GM10248 (cell line): ENCODE measurements around the gene AP3B1.

Source experiments
- CTCF ChIA-PET: fragments of 300-600 bp; sonication (Branson Sonifier 250); formaldehyde crosslinking; extraction: SDS; loops from one replicate; lab custom pipeline; 2021; ENCODE audit warnings: antibody characterized with exemption; lab: Yijun Ruan, JAX
- POLR2A ChIA-PET: fragments of 350-650 bp; sonication (Branson Sonifier 250); formaldehyde crosslinking; extraction: SDS; loops from one replicate; lab custom pipeline; 2020; ENCODE audit warnings: antibody characterized with exemption; lab: Yijun Ruan, JAX
- DNase-seq: peaks from one replicate; pipeline ENCODE4 v3.0.0; 2012; ENCODE audit errors: extremely low spot score
- TF ChIP-seq, protein P1 (sequence below): IDR thresholded peaks from 2 replicates; pipeline ENCODE4 v1.5.1; 2012; ENCODE audit warnings: mild to moderate bottlenecking, low read depth; ENCODE audit errors: extremely low read depth, missing control alignments, control extremely low read depth

AP3B1 gene

DNA sequence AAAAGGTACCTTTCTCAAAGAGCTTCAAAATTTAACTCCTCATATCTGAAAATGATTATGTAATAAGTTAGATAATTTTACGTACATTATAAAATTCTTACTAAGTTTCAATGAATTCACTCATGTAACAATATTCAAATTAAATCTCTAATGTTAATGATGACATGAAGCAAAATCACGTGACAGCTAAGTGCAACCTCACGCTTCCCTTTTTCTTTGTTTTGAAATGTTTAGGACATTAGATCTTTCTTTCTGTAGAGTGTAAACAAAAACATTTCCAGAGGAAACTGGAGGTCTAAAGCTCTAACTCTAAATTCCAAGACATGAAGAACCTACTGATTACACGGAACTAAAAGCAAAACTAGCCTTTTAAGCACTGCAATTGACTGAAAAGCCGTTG, 291.0 kb downstream of the AP3B1 start:
- DNase-seq: no peak
- ChIA-PET POLR2A (no interaction called here), CTCF (interaction anchor here (1.2 to 1.5 kb wide), 3 partner anchors 10 to 98 kb away, joined by 3 to 4 read pairs (median 3); no protein-coding TSS in a partner anchor)
- TF ChIP-seq, protein P1, sequence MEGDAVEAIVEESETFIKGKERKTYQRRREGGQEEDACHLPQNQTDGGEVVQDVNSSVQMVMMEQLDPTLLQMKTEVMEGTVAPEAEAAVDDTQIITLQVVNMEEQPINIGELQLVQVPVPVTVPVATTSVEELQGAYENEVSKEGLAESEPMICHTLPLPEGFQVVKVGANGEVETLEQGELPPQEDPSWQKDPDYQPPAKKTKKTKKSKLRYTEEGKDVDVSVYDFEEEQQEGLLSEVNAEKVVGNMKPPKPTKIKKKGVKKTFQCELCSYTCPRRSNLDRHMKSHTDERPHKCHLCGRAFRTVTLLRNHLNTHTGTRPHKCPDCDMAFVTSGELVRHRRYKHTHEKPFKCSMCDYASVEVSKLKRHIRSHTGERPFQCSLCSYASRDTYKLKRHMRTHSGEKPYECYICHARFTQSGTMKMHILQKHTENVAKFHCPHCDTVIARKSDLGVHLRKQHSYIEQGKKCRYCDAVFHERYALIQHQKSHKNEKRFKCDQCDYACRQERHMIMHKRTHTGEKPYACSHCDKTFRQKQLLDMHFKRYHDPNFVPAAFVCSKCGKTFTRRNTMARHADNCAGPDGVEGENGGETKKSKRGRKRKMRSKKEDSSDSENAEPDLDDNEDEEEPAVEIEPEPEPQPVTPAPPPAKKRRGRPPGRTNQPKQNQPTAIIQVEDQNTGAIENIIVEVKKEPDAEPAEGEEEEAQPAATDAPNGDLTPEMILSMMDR: no peak

DNA sequence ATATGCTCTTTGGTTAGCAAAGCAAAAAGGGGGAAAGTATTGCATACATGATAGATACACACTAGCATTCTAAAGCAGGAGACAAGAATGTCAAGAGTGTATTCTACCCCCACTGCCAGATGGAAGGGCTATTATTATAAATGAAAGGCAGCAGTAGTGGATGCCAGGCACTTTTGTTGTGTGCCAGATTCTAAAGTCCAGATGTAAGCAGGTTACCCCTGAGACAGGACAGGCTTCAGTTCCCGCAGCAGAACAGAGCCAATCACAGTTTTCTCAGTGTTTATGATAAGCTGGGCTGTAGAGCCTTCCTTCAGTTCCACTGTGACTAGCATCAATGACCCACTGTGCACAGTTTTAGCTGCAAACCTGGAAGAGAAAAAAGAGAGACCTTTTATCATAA, 291.8 kb downstream of the AP3B1 start:
- TF ChIP-seq, protein P1: no peak
- CTCF ChIA-PET: interaction anchor here (1.3 to 1.5 kb wide), 2 partner anchors 10 to 16 kb away, joined by 3 to 4 read pairs; no protein-coding TSS in a partner anchor
- no peak for DNase-seq
- POLR2A ChIA-PET: no interaction called here

DNA sequence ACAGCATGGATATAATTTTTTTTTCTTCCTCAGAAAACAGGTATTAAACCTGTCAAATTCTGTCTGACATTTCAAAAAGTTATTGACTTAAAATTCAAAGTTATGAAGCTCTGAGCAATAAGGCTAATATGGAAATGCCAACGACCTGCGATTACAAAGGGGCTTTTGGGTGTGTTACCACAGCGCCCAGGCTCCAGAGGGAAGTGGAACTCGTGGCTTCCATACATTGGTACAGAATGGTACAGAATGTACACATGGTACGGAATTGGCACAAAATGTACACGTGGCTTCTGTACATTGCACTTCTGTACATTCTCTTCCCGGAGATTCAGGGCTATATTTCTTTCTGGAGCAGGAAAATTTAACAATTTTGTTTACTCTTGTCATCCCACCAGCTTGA, 293.3 kb downstream of the AP3B1 start:
- TF ChIP-seq, protein P1: no peak
- CTCF ChIA-PET: interaction anchor here (1.0 kb wide), 1 partner anchor 9 kb away, joined by 3 read pairs; no protein-coding TSS in a partner anchor
- POLR2A ChIA-PET: no interaction called here
- DNase-seq: no peak

DNA sequence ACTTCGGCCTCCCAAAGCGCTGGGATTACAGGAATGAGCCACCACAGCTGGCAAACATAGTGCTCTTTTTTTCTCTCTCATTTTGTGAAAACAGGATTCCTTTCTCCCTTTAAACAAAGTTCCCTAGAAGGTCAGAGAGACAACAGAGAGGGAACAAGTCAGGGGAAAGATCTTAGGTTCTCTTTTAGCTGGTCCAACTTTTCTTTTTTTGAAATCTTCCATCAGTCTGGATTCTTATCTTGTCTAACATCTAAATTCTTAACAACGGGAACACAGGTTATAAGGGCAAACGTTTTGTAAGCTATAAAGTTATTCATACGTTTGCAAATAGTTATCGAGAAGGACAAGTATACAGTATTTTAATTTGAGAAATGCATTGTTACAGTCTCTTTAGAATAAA, 294.3 kb downstream of the AP3B1 start:
- TF ChIP-seq, protein P1: no peak
- DNase-seq: no peak
- ChIA-PET POLR2A (no interaction called here), CTCF (no interaction called here)

DNA sequence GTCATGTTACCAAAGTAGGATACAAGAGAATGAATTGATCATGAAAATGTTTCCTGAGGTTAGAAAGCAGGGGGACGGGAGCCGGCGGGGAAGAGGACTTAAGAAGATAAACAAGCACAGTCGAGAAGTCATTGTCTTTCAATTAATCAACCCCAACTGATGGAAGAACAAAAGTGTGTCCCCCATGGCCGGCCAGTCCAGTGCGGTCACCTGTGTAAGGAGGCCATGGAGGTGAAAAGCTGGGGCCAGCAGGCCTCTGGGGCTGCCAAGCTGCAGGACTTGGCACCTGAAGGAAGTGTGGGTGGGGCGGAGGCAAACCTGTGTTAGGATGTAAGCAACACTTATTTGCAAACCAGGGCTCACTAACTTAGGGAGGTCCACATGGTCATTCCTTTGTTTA, 295.1 kb downstream of the AP3B1 start:
- ChIA-PET POLR2A (no interaction called here), CTCF (no interaction called here)
- DNase-seq: no peak
- TF ChIP-seq, protein P1: no peak

DNA sequence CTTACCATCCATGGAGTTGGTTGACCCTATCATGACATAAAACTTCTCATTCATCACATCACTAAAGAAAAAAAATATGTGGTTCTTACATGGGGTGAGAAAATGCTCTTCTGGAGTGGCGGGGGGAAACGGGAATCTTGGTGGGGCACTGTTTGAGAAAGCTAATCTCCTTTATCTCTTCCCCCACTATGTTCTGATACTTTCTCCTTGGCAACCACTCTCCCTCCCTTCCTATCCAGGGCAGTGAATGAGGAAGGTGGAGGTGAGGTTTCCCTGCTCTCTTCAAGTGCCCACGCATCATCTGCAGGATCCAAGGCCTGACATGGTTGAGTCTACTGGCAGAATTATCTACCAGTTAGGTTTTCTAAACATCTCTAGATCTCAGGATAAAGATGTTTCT, 297.6 kb downstream of the AP3B1 start:
- POLR2A ChIA-PET: no interaction called here
- DNase-seq: no peak
- TF ChIP-seq, protein P1: no peak
- CTCF ChIA-PET: interaction anchor here (1.0 kb wide), 1 partner anchor 24 kb away, joined by 3 read pairs; no protein-coding TSS in a partner anchor
